ENCODE data around the gene MAL. TPM values are rescaled to one million over a fixed set of nuclear protein-coding genes. Genes with fewer than 3 reads are reported as not detected.

The MAL gene
- total and polyA plus RNA-seq, 2 of the 4 experiments (the other 2 are of a cell fraction) = not detected

DNA sequence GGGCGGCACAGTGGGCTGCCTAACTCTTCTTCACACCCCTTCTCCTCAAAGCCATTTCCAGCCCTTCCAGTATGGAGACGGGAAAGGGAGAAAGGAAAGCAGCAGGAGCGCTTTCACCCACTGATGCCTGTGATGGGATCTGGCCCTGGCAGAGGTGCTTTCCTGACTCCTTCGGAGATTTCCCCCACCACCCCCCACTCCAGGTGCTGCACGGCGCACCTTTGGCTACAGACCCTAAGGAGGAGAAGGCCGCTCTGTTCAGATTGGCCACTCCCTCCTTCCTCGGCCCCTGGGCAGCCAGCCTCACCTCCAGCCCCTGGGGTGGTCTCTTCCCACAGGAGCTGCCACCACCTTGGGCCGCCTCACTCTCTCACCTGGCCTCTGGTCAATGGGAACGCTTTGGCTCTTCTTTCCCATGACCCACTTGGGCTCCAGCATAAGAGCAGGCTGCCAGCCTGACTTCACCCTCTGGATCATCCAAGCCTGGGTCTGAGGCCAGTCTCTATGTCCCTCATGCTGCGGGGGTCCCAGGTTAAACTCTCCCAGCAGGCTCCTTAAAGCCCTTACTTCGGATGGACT, 18.4 kb upstream of the MAL start:
- in situ Hi-C loops (cut with MboI; ENCODE audit: low sequenced_read_pairs) = no loop called here
- H3K27ac ChIP-seq (ENCODE audit: insufficient read depth, low read length) = no peak overlapping the region
- H3K36me3 ChIP-seq (ENCODE audit: control insufficient read depth, insufficient read depth, low read length) = no peaks in the 10 kb centered on the region
- no peak overlapping the region for H2AK5ac ChIP-seq (ENCODE audit: low read depth, low read length)
- H3K4me1 ChIP-seq (ENCODE audit: control insufficient read depth, insufficient read depth, low read length) = no peaks in the 10 kb centered on the region
- DNase-seq (no peak), ATAC-seq (ENCODE audit: low read depth) (no peak)
- H3K23ac ChIP-seq (ENCODE audit: low read depth, low read length) = no peak overlapping the region
- H3K9me3 ChIP-seq (ENCODE audit: control insufficient read depth, insufficient read depth, low read length) = no peaks in the 10 kb centered on the region
- BruUV-seq (replicated peaks) = no TSS peak
- intact Hi-C loops (cut with micrococcal nuclease) = no loop called here
- H3K9ac ChIP-seq (ENCODE audit: low read depth, low read length) = no peak overlapping the region
- no CpG with 5 or more reads among the region's 12 CpGs for WGBS, 2 experiments (ENCODE audit: extremely low coverage in 2 of 2, insufficient read length in 1 of 2)
- POLR2A ChIA-PET (ENCODE audit: unreplicated experiment) = no interaction called here
- TF ChIP-seq POLR2A (IDR thresholded peaks at IDR 0.05; ENCODE audit: low read depth, low read length) = no peak
- TF ChIP-seq, protein P1, sequence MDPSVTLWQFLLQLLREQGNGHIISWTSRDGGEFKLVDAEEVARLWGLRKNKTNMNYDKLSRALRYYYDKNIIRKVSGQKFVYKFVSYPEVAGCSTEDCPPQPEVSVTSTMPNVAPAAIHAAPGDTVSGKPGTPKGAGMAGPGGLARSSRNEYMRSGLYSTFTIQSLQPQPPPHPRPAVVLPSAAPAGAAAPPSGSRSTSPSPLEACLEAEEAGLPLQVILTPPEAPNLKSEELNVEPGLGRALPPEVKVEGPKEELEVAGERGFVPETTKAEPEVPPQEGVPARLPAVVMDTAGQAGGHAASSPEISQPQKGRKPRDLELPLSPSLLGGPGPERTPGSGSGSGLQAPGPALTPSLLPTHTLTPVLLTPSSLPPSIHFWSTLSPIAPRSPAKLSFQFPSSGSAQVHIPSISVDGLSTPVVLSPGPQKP (IDR thresholded peaks at IDR 0.05; ENCODE audit: borderline replicate concordance, low read depth, low read length) = no peak
- no peak for TF ChIP-seq NFE2L2 (IDR thresholded peaks at IDR 0.05; ENCODE audit: low read depth, low read length)
- no peak for TF ChIP-seq FOS (IDR thresholded peaks at IDR 0.05; ENCODE audit: low read depth, low read length)
- TF ChIP-seq CEBPB (IDR thresholded peaks at IDR 0.05; ENCODE audit: low read depth, low read length) = no peak
- TF ChIP-seq CHD1 (IDR thresholded peaks at IDR 0.05; ENCODE audit: low read depth, low read length) = no peak
- no peak for TF ChIP-seq MXI1 (IDR thresholded peaks at IDR 0.05; ENCODE audit: borderline replicate concordance, low read depth, low read length)
- TF ChIP-seq, protein P2, sequence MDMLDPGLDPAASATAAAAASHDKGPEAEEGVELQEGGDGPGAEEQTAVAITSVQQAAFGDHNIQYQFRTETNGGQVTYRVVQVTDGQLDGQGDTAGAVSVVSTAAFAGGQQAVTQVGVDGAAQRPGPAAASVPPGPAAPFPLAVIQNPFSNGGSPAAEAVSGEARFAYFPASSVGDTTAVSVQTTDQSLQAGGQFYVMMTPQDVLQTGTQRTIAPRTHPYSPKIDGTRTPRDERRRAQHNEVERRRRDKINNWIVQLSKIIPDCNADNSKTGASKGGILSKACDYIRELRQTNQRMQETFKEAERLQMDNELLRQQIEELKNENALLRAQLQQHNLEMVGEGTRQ (IDR thresholded peaks at IDR 0.05; ENCODE audit: low read depth, low read length) = no peak
- TF ChIP-seq MAFK (IDR thresholded peaks at IDR 0.05; ENCODE audit: low read depth, low read length) = no peak
- H2BK20ac ChIP-seq (ENCODE audit: low read depth, low read length) = no peak overlapping the region
- no peaks in the 10 kb centered on the region for H3K79me1 ChIP-seq (ENCODE audit: low read depth in 1 of 2, low read length in 2 of 2)
- no peak overlapping the region for H2BK15ac ChIP-seq (ENCODE audit: low read depth, low read length)
- no peaks in the 10 kb centered on the region; the same call in 1 of the 2 replicates for H4K20me1 ChIP-seq (ENCODE audit: insufficient read depth, low read length)
- no peak overlapping the region for H4K5ac ChIP-seq (ENCODE audit: low read depth, low read length)
- H3K9me1 ChIP-seq (ENCODE audit: insufficient read depth, low read length) = no peaks in the 10 kb centered on the region
- no peak overlapping the region for H3K18ac ChIP-seq (ENCODE audit: low read depth, low read length)
- no peak overlapping the region for H3K56ac ChIP-seq (ENCODE audit: extremely low read depth, insufficient read depth, low read length)
- H2AFZ ChIP-seq (replicated peaks; ENCODE audit: low read length, poor library complexity) = no peak overlapping the region
- no peak overlapping the region for H3K14ac ChIP-seq (replicated peaks; ENCODE audit: low read depth, low read length)
- dilution Hi-C loops (cut with HindIII; ENCODE audit: low sequenced_read_pairs, unreplicated experiment) = no loop called here
- CTCF ChIA-PET = no interaction called here
- H4K8ac ChIP-seq (ENCODE audit: low read depth in 2 of 2, low read length in 2 of 2) = no peak overlapping the region
- no peak overlapping the region for H2BK120ac ChIP-seq (ENCODE audit: low read depth, low read length)
- H3K27me3 ChIP-seq (ENCODE audit: control insufficient read depth, insufficient read depth, low read length) = peaks cover 26% of the 10 kb centered on the region; the same call in 1 of the 2 replicates
- H3K4ac ChIP-seq (ENCODE audit: low read depth, low read length) = no peak overlapping the region
- H3K4me3 ChIP-seq (ENCODE audit: insufficient read depth, low read depth, low read length) = no peak overlapping the region
- no peak overlapping the region for H2AK9ac ChIP-seq (replicated peaks; ENCODE audit: low read depth, low read length, poor library complexity)
- no peak overlapping the region for H2BK5ac ChIP-seq (ENCODE audit: low read depth, low read length, poor library complexity, severe bottlenecking)
- H4K91ac ChIP-seq (ENCODE audit: insufficient read depth, low read depth, low read length) = no peak overlapping the region
- H3K4me2 ChIP-seq (ENCODE audit: low read depth, low read length) = no peak overlapping the region

All from IMR-90 (cell line).